ENCODE results near the gene ADISSP. TPM values are rescaled to one million over a fixed set of nuclear protein-coding genes. Genes with fewer than 3 reads are reported as not detected.
"Not testable (repeated sequence)": the region's sequence is repeated elsewhere in the genome, so short reads cannot be mapped to it uniquely, and the experiment has no call there.

ADISSP gene
- total and polyA plus RNA-seq, 2 of the 13 experiments (the other 11 are each of a cell fraction or from before 2014, with no cell fraction given) = 38.3 to 90.6 TPM

GRCh38 chr20:3794701-3795420 is 27.3 kb upstream of the ADISSP start (continued):
- TF ChIP-seq ZUFSP (CRISPR knock-in tag; IDR thresholded peaks at IDR 0.05; ENCODE audit: borderline replicate concordance) = no peak
- no peak for TF ChIP-seq AGO2 (optimal IDR thresholded peaks at IDR 0.05; ENCODE audit: low read depth, low read length)

GRCh38 chr20:3794168-3794567 is 26.6 kb upstream of the ADISSP start:
- ATAC-seq; H3K27me3 ChIP-seq (ENCODE audit: control insufficient read depth in 1 of 2, insufficient read depth in 2 of 2, low read length in 2 of 2); H2AFZ ChIP-seq (ENCODE audit: low read length); FAIRE-seq; H3K27ac ChIP-seq (ENCODE audit: extremely low read length, insufficient read depth, low read length); in situ Hi-C loops (cut with HindIII; ENCODE audit: extremely low pct_ligation_motif_present, low pct_unique_long_range_greater_than_20kb); CTCF ChIA-PET (ENCODE audit: low intra/inter-chr PET ratio, low total read pairs); DNase-seq (ENCODE audit: low spot score); POLR2A ChIA-PET; intact Hi-C loops (cut with micrococcal nuclease; ENCODE audit: unreplicated experiment); H3K36me3 ChIP-seq (replicated peaks in 1 of 2; ENCODE audit: control insufficient read depth in 1 of 2, insufficient read depth in 2 of 2, low read length in 2 of 2); H3K9me3 ChIP-seq (ENCODE audit: low read length); H3K4me3 ChIP-seq (replicated peaks in 1 of 3; ENCODE audit: insufficient read depth in 1 of 3, low read depth in 2 of 3, low read length in 3 of 3); H3K9ac ChIP-seq (ENCODE audit: insufficient read depth, low read depth, low read length); H3K4me2 ChIP-seq (ENCODE audit: low read depth, low read length); BruUV-seq (replicated peaks); H4K20me1 ChIP-seq (ENCODE audit: insufficient read depth, low read length): not testable (repeated sequence)
- H3K79me2 ChIP-seq (ENCODE audit: insufficient read depth, low read length) = peaks cover 20% of the 10 kb centered on the region
- 40% methylated on average over 1 of the region's 3 CpGs for WGBS (ENCODE audit: low lambda C conversion rate)
- H3K4me1 ChIP-seq (ENCODE audit: insufficient read depth, low read length) = peaks cover 52% of the 10 kb centered on the region

GRCh38 chr20:3789201-3789600 is 21.6 kb upstream of the ADISSP start:
- H3K9me3 ChIP-seq (ENCODE audit: low read length); H4K20me1 ChIP-seq (ENCODE audit: insufficient read depth, low read length); ATAC-seq; H3K79me2 ChIP-seq (ENCODE audit: insufficient read depth, low read length); BruUV-seq (replicated peaks); intact Hi-C loops (cut with micrococcal nuclease; ENCODE audit: unreplicated experiment); H3K27ac ChIP-seq (ENCODE audit: extremely low read length, insufficient read depth, low read length); H3K9ac ChIP-seq (ENCODE audit: insufficient read depth, low read depth, low read length); H3K4me3 ChIP-seq (replicated peaks in 1 of 3; ENCODE audit: insufficient read depth in 1 of 3, low read depth in 2 of 3, low read length in 3 of 3); H3K36me3 ChIP-seq (replicated peaks in 1 of 2; ENCODE audit: control insufficient read depth in 1 of 2, insufficient read depth in 2 of 2, low read length in 2 of 2); H2AFZ ChIP-seq (ENCODE audit: low read length); DNase-seq (ENCODE audit: low spot score); FAIRE-seq: not testable (repeated sequence)
- peaks cover 56% of the 10 kb centered on the region for H3K4me1 ChIP-seq (ENCODE audit: insufficient read depth, low read length)
- ChIA-PET POLR2A (interaction anchor here (0.5 to 10.4 kb wide), 3 partner anchors 12 to 226 kb away, joined by 3 to 134 read pairs (median 3); partner anchors contain the start of genes AP5S1 and RNF24), CTCF (ENCODE audit: low intra/inter-chr PET ratio, low total read pairs) (interaction anchor here (0.8 to 4.6 kb wide), 3 partner anchors 30 to 296 kb away, joined by 3 to 119 read pairs (median 49); partner anchors contain the start of gene AP5S1)
- WGBS (ENCODE audit: low lambda C conversion rate) = 17% methylated on average over 4 of the region's 4 CpGs
- TF ChIP-seq ZFX (CRISPR knock-in tag; IDR thresholded peaks at IDR 0.05; ENCODE audit: low read depth) (0 out of 2 replicates have a peak, but pooled peaks have one; percentile 9), ZNF121 (CRISPR knock-in tag; IDR thresholded peaks at IDR 0.05) (peak; percentile 98), ZMYM3 (CRISPR knock-in tag; IDR thresholded peaks at IDR 0.05) (peak; percentile 60; the same call in 1 of the 2 replicates)
- peak overlapping the region; percentile 65 for H3K4me2 ChIP-seq (ENCODE audit: low read depth, low read length)
- H3K27me3 ChIP-seq (ENCODE audit: control insufficient read depth in 1 of 2, insufficient read depth in 2 of 2, low read length in 2 of 2) = peaks cover 0 to 18% of the 10 kb centered on the region in 2 experiments; a peak in 3 of 5 replicates
- in situ Hi-C loops (cut with HindIII; ENCODE audit: extremely low pct_ligation_motif_present, low pct_unique_long_range_greater_than_20kb) = loop anchor here (5.0 kb wide), 1 partner anchor 58 kb away; the partner anchor contains the start of gene MAVS

Measured in HepG2 (cell line).